SK-N-SH (cell line): ENCODE data around the gene DNHD1. TPM values are rescaled to one million over a fixed set of nuclear protein-coding genes. Genes with fewer than 3 reads are reported as not detected.

Experiments used
- CTCF ChIA-PET: fragments of 300-600, 350-600 bp; formaldehyde crosslinking; extraction: SDS; loops from one replicate; lab custom pipeline; 2021; lab: Yijun Ruan, JAX
- POLR2A ChIA-PET: fragments of 350-600 bp; sonication (Branson Sonifier 250); formaldehyde crosslinking; extraction: SDS; loops from one replicate; lab custom pipeline; 2020; ENCODE audit warnings: antibody characterized with exemption, inconsistent platforms; lab: Yijun Ruan, JAX
- DNase-seq: peaks from one replicate; pipeline ENCODE4 v3.0.0; 2012
- H2AFZ ChIP-seq: fragments of 200-600 bp; sonication (generic); 2 replicates; pipeline ENCODE4 v1.8.1; 2016; ENCODE audit warnings: antibody characterized with exemption, mild to moderate bottlenecking, low read depth
- H3F3A ChIP-seq: fragments of 200-600 bp; sonication (generic); replicated peaks from 2 replicates; pipeline ENCODE3; 2016; ENCODE audit warnings: antibody characterized with exemption, mild to moderate bottlenecking; ENCODE audit not compliant: insufficient read depth
- H3K27ac ChIP-seq, 2 experiments: fragments of 200-500 bp in 1 of 2; fragments of 200-600 bp in 1 of 2; sonication (Bioruptor generic) in 1 of 2; sonication (generic), shearing (Covaris generic) in 1 of 2; 2 replicates each; pipeline versions ENCODE4 v1.5.1 to v1.6.1; 2014 to 2016; ENCODE audit warnings: low read depth in 2 of 2, inconsistent platforms in 1 of 2, low read length in 1 of 2, mild to moderate bottlenecking in 1 of 2, mixed read lengths in 1 of 2
- H3K27me3 ChIP-seq: fragments of 200-600 bp; sonication (generic), shearing (Covaris generic); 2 replicates; pipeline ENCODE4 v1.6.1; 2016; ENCODE audit warnings: mixed run types; ENCODE audit not compliant: insufficient read depth
- H3K36me3 ChIP-seq, 2 experiments: fragments of 200-500 bp in 1 of 2; fragments of 200-600 bp in 1 of 2; sonication (Bioruptor generic) in 1 of 2; sonication (generic) in 1 of 2; replicated peaks in 1 of 2; 2 replicates each; pipeline versions ENCODE3 to v1.5.1; 2014 to 2016; ENCODE audit warnings: low read length in 1 of 2, mild to moderate bottlenecking in 1 of 2; ENCODE audit not compliant: insufficient read depth in 2 of 2, control insufficient read depth in 1 of 2
- H3K4me1 ChIP-seq, 2 experiments: fragments of 200-500 bp in 1 of 2; fragments of 200-600 bp in 1 of 2; sonication (Bioruptor generic) in 1 of 2; sonication (generic), shearing (Covaris generic) in 1 of 2; 2 replicates each; pipeline versions ENCODE4 v1.5.1 to v1.6.1; 2014 to 2016; ENCODE audit warnings: low read depth in 1 of 2, low read length in 1 of 2, mixed run types in 1 of 2; ENCODE audit not compliant: insufficient read depth in 2 of 2, control insufficient read depth in 1 of 2
- H3K4me2 ChIP-seq: fragments of 200-600 bp; sonication (generic), shearing (Covaris generic); 2 replicates; pipeline ENCODE4 v1.6.1; 2017; ENCODE audit warnings: mixed run types
- H3K4me3 ChIP-seq, 2 experiments: fragments of 200-500 bp in 1 of 2; fragments of 200-600 bp in 1 of 2; sonication (Bioruptor generic) in 1 of 2; sonication (generic), shearing (Covaris generic) in 1 of 2; 2 replicates each; pipeline versions ENCODE4 v1.5.1 to v1.8.1; 2014 to 2016; ENCODE audit warnings: low read depth in 2 of 2, inconsistent platforms in 1 of 2, low read length in 1 of 2, mild to moderate bottlenecking in 1 of 2, mixed read lengths in 1 of 2, moderate library complexity in 1 of 2
- H3K79me2 ChIP-seq: fragments of 200-600 bp; sonication (generic); 2 replicates; pipeline ENCODE4 v1.8.1; 2017; ENCODE audit warnings: mild to moderate bottlenecking; ENCODE audit not compliant: insufficient read depth
- H3K9ac ChIP-seq: fragments of 200-600 bp; sonication (generic); 2 replicates; pipeline ENCODE4 v1.6.1; 2017; ENCODE audit warnings: mixed run types
- H3K9me2 ChIP-seq: fragments of 200-600 bp; sonication (generic); 2 replicates; pipeline ENCODE4 v1.6.1; 2017; ENCODE audit warnings: mixed run types
- H3K9me3 ChIP-seq: fragments of 200-600 bp; sonication (generic); 2 replicates; pipeline ENCODE4 v1.6.1; 2017; ENCODE audit warnings: mixed run types, mild to moderate bottlenecking, moderate library complexity
- H4K20me1 ChIP-seq: fragments of 200-600 bp; sonication (generic); 2 replicates; pipeline ENCODE4 v1.6.1; 2017; ENCODE audit warnings: mild to moderate bottlenecking, mixed run types; ENCODE audit not compliant: insufficient read depth
- CHD2 ChIP-seq: fragments of 150-350 bp; IDR thresholded peaks from 2 replicates; pipeline ENCODE4 v1.6.1; 2018; ENCODE audit warnings: low read length; ENCODE audit not compliant: partially characterized antibody
- EZH2phosphoT487 ChIP-seq: fragments of 200-600 bp; sonication (generic); IDR thresholded peaks from 2 replicates; pipeline ENCODE4 v1.6.1; 2017; ENCODE audit warnings: low read depth, mixed run types, mild to moderate bottlenecking, antibody characterized with exemption, moderate library complexity, borderline replicate concordance
- IRF3 ChIP-seq: fragments of 150-350 bp; IDR thresholded peaks from 2 replicates; pipeline ENCODE4 v1.6.1; 2016; ENCODE audit warnings: mild to moderate bottlenecking, low read depth, low read length
- MXI1 ChIP-seq: IDR thresholded peaks from 2 replicates; pipeline ENCODE4 v1.6.1; 2012; ENCODE audit warnings: mild to moderate bottlenecking, low read depth, low read length, improper control_type of control experiment
- NFIC ChIP-seq: IDR thresholded peaks from 2 replicates; pipeline ENCODE4 v1.4.0; 2012; ENCODE audit warnings: borderline replicate concordance
- NRF1 ChIP-seq: IDR thresholded peaks from 2 replicates; pipeline ENCODE4 v1.6.1; 2012; ENCODE audit warnings: low read depth, mild to moderate bottlenecking, low read length
- PBX3 ChIP-seq: IDR thresholded peaks from 2 replicates; pipeline ENCODE4; 2012
- RAD21 ChIP-seq: IDR thresholded peaks from 2 replicates; pipeline ENCODE4 v1.6.1; 2012; ENCODE audit warnings: mild to moderate bottlenecking, low read length
- RCOR1 ChIP-seq: fragments of 150-350 bp; IDR thresholded peaks from 2 replicates; pipeline ENCODE4 v1.6.1; 2017; ENCODE audit warnings: antibody characterized with exemption, low read length
- RXRA ChIP-seq: IDR thresholded peaks from 2 replicates; pipeline ENCODE4 v1.4.0; 2012; ENCODE audit warnings: low read depth, mild to moderate bottlenecking, borderline replicate concordance
- TAF1 ChIP-seq: IDR thresholded peaks from 2 replicates; pipeline ENCODE4 v1.6.1; 2012; ENCODE audit warnings: low read depth, mild to moderate bottlenecking, low read length, moderate library complexity, borderline replicate concordance
- TCF12 ChIP-seq: IDR thresholded peaks from 2 replicates; pipeline ENCODE4 v1.4.0; 2012
- YY1 ChIP-seq: IDR thresholded peaks from 2 replicates; pipeline ENCODE4 v1.4.0; 2012; ENCODE audit warnings: low read depth, mild to moderate bottlenecking
- ZBTB33 ChIP-seq: IDR thresholded peaks from 2 replicates; pipeline ENCODE4 v1.4.0; 2012; ENCODE audit warnings: low read depth, borderline replicate concordance
- WGBS: methylation state at CpG from one replicate; pipeline ENCODE4 v1.1.6; 2017; ENCODE audit warnings: low lambda C conversion rate; 5-methylcytosine and 5-hydroxymethylcytosine counted together
- polyA plus RNA-seq, 3 experiments: library from polyadenylated mRNA; depleted of rRNA; stranded (reverse); fragments of >200 nt; gene quantifications; 2 replicates each; pipeline ENCODE4 v1.2.3, GENCODE V29; 2012
- TF ChIP-seq, protein P1 (sequence below): IDR thresholded peaks from 2 replicates; pipeline ENCODE4 v1.4.0; 2012; ENCODE audit warnings: low read depth

The DNHD1 gene
- polyA plus RNA-seq, 1 of the 3 experiments (the other 2 are of a cell fraction): 5.3 TPM

DNA sequence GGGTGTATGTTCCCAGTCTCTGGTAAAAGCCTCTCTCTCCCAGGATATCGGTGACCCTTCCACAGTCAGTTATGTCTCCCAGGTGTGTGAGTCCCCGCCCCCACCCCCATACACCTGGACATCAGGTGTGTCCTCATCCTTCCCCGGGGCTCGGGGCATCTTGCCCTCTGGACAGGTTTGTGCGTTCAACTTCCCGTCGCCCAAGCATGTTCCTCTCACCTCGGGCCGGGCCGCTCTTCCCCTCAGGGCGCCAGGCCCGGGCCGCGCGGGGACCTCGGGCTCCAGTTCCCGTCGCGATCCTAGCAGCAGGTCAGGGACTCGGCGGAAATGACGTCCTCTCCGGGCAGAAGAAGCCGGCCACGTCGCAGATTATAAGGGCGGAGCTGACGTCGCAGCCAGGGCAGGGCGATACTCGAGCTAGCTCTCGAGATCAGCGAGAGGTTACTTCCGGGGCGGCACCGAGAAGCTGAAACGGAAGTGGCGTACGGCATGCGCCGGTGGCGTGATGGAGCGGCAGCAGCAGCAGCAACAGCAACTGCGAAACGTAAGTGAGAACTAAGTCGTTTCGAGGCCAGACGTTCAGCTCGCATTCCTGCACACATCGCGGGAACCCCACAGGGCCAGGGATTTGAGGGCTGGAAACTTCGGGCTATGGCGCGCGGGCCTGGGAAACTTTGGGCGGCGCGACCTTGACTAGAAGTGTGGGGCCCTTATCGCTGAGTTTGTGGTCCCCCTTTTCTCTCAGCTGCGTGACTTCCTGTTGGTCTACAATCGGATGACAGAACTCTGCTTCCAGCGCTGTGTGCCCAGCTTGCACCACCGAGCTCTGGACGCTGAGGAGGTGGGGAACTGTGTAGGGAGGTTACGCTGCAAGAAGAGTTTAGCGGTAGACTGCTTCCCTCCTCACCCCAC is 15.8 kb upstream of the DNHD1 start, which contains the start of the genes ARFIP2 and TIMM10B (continued):
- TF ChIP-seq PBX3 (no peak), NFIC (no peak), YY1 (peak; percentile 38; the same call in 1 of the 2 replicates), NRF1 (peak; percentile 26; the same call in 1 of the 2 replicates), TCF12 (peak; percentile 19; the same call in 1 of the 2 replicates), ZBTB33 (peak; percentile 95), RAD21 (no peak), MXI1 (peak; percentile 95)
- TF ChIP-seq, protein P1, sequence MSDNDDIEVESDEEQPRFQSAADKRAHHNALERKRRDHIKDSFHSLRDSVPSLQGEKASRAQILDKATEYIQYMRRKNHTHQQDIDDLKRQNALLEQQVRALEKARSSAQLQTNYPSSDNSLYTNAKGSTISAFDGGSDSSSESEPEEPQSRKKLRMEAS: peak; percentile 95
- TF ChIP-seq, all 33 proteins: peak for 13

- WGBS: 5% methylated on average over 10 of the region's 13 CpGs
- H2AFZ ChIP-seq: no peak overlapping the region
- peaks cover 43 to 72% of the 10 kb centered on the region in 2 experiments for H3K36me3 ChIP-seq
- H3K9ac ChIP-seq: peak overlapping the region; percentile 96
- peaks cover 12 to 21% of the 10 kb centered on the region in 2 experiments for H3K4me1 ChIP-seq
- peaks cover 10% of the 10 kb centered on the region for H3F3A ChIP-seq
- no peaks in the 10 kb centered on the region for H3K9me3 ChIP-seq
- no peak for TF ChIP-seq IRF3
- no peak for TF ChIP-seq EZH2phosphoT487
- no peak for TF ChIP-seq RCOR1
- no peak for TF ChIP-seq RXRA
- TF ChIP-seq TAF1: no peak
- no peak for TF ChIP-seq NFIC
- TF ChIP-seq CHD2: no peak
- peaks cover 6% of the 10 kb centered on the region; the same call in 1 of the 2 replicates for H4K20me1 ChIP-seq
- POLR2A ChIA-PET: interaction anchor here (1.1 to 1.6 kb wide), 5 partner anchors 8 to 201 kb away, joined by 3 to 9 read pairs (median 4); partner anchors contain the start of genes DNHD1, MRPL17, TAF10 and TRIM3
- no peak for DNase-seq
- peak overlapping the region; percentile 99 for H3K4me2 ChIP-seq
- H3K4me3 ChIP-seq: peak overlapping the region; percentile 89 to 100
- no peaks in the 10 kb centered on the region for H3K9me2 ChIP-seq
- CTCF ChIA-PET: interaction anchor here (1.0 to 2.1 kb wide), 8 partner anchors 16 to 231 kb away, joined by 3 to 8 read pairs (median 4); partner anchors contain the start of gene DNHD1
- no peaks in the 10 kb centered on the region for H3K27me3 ChIP-seq
- peak overlapping the region; percentile 84 to 85 for H3K27ac ChIP-seq
- H3K79me2 ChIP-seq: peaks cover 77% of the 10 kb centered on the region
Observed at GRCh38 chr11:6481924-6482275, 15.2 kb upstream of the DNHD1 start.
